A549 (cell line): ENCODE results near the gene RAB21. TPM values are rescaled to one million over a fixed set of nuclear protein-coding genes. Genes with fewer than 3 reads are reported as not detected.

ENCODE experiments used
- ATAC-seq, 2 experiments: fragments of 200-7000 bp in 1 of 2; fragments of >200 bp in 1 of 2; cut with Nextera tagmentation in 1 of 2; cut with Tn5 transposase in 1 of 2; 3 replicates each; pipeline versions ENCODE4 v1.8.0 to v1.9.1; 2018 to 2020; ENCODE audit warnings: mild to moderate bottlenecking in 1 of 2, moderate library complexity in 1 of 2
- CTCF ChIA-PET: fragments of 300-600 bp; sonication (Branson Sonifier 250); formaldehyde crosslinking; extraction: SDS; loops from one replicate; lab custom pipeline; 2021; ENCODE audit warnings: antibody characterized with exemption, inconsistent platforms; lab: Yijun Ruan, JAX
- POLR2A ChIA-PET: fragments of 350-600 bp; formaldehyde crosslinking; extraction: SDS; loops from one replicate; lab custom pipeline; 2021; ENCODE audit warnings: antibody characterized with exemption, inconsistent platforms; lab: Yijun Ruan, JAX
- DNase-seq, 2 experiments: peaks; one replicate each; pipeline versions ENCODE4 v3.0.0 to v3.0.0-alpha.2; 2011 to 2016; ENCODE audit warnings: low read depth in 1 of 2, low spot score in 1 of 2
- FAIRE-seq: peaks from 2 replicates; lab custom pipeline; 2011; peaks lifted over from hg19 to GRCh38; lab: Jason Lieb, UNC
- H3K27ac ChIP-seq, 2 experiments: fragments of >200 bp; sonication (Bioruptor Twin); formaldehyde crosslinking; 3 replicates each; pipeline ENCODE4 v1.5.1; 2016 to 2017
- H3K4me1 ChIP-seq: fragments of >200 bp; sonication (Bioruptor Twin); formaldehyde crosslinking; 3 replicates; pipeline ENCODE4 v1.6.1; 2016
- H3K4me2 ChIP-seq: fragments of >200 bp; sonication (Bioruptor Twin); formaldehyde crosslinking; 3 replicates; pipeline ENCODE4 v1.6.1; 2016
- H3K4me3 ChIP-seq: fragments of >200 bp; sonication (Bioruptor Twin); formaldehyde crosslinking; 3 replicates; pipeline ENCODE4 v1.5.1; 2016
- H3K9me3 ChIP-seq: fragments of >200 bp; sonication (Bioruptor Twin); formaldehyde crosslinking; 3 replicates; pipeline ENCODE4 v1.6.1; 2016
- BHLHE40 ChIP-seq: IDR thresholded peaks from 2 replicates; pipeline ENCODE4 v1.6.1; 2012; ENCODE audit warnings: low read depth, low read length, inconsistent platforms
- CEBPB ChIP-seq, 2 experiments: fragments of >200 bp in 1 of 2; sonication (Bioruptor Twin) in 1 of 2; formaldehyde crosslinking in 1 of 2; IDR thresholded peaks; 2 replicates each; pipeline ENCODE4 v1.6.1; 2012 to 2016
- CHD2 ChIP-seq: fragments of 150-350 bp; IDR thresholded peaks from 2 replicates; pipeline ENCODE4 v1.6.1; 2014; ENCODE audit warnings: low read length; ENCODE audit not compliant: partially characterized antibody
- CHD4 ChIP-seq: fragments of 200-600 bp; sonication (generic); IDR thresholded peaks from 2 replicates; pipeline ENCODE4 v1.6.1; 2016; ENCODE audit warnings: antibody characterized with exemption, mild to moderate bottlenecking, borderline replicate concordance
- EHF ChIP-seq: fragments of 250-450 bp; sonication (Bioruptor Pico); IDR thresholded peaks from 2 replicates; pipeline ENCODE4 v1.5.0; 2020; ENCODE audit warnings: mild to moderate bottlenecking
- EHMT2 ChIP-seq: fragments of 200-600 bp; sonication (generic); IDR thresholded peaks from 2 replicates; pipeline ENCODE4 v1.6.1; 2016; ENCODE audit warnings: antibody characterized with exemption, low read depth, mild to moderate bottlenecking, moderate library complexity
- EP300 ChIP-seq, 2 experiments: fragments of >200 bp; sonication (Bioruptor Twin); formaldehyde crosslinking; IDR thresholded peaks; 2 replicates in 1 of 2; 3 replicates in 1 of 2; pipeline ENCODE4 v1.6.1; 2016 to 2017
- FOSB ChIP-seq: fragments of 250-450 bp; sonication (Bioruptor Pico); IDR thresholded peaks from 2 replicates; pipeline ENCODE4 v1.5.0; 2020; ENCODE audit warnings: mild to moderate bottlenecking, moderate library complexity
- FOSL2 ChIP-seq, 2 experiments: fragments of 450-650 bp in 1 of 2; fragments of >200 bp in 1 of 2; sonication (Bioruptor Twin) in 1 of 2; formaldehyde crosslinking; IDR thresholded peaks; 2 replicates each; pipeline versions ENCODE4 v1.5.0 to v1.6.1; 2016 to 2020; ENCODE audit warnings: mild to moderate bottlenecking in 1 of 2, moderate library complexity in 1 of 2
- FOXS1 ChIP-seq: fragments of 250-450 bp; sonication (Bioruptor Pico); IDR thresholded peaks from 2 replicates; pipeline ENCODE4 v1.5.0; 2020; ENCODE audit warnings: mild to moderate bottlenecking, moderate library complexity
- GATA3 ChIP-seq: IDR thresholded peaks from 2 replicates; pipeline ENCODE4 v1.6.1; 2012; ENCODE audit warnings: borderline replicate concordance
- HDAC2 ChIP-seq: fragments of 200-600 bp; sonication (generic); IDR thresholded peaks from 2 replicates; pipeline ENCODE4 v1.6.1; 2016
- HES2 ChIP-seq: fragments of >200 bp; sonication (Bioruptor Twin); formaldehyde crosslinking; IDR thresholded peaks from 2 replicates; pipeline ENCODE4 v1.6.1; 2016
- HOXB13 ChIP-seq: fragments of 250-450 bp; sonication (Bioruptor Pico); IDR thresholded peaks from 2 replicates; pipeline ENCODE4 v1.5.0; 2020; ENCODE audit warnings: low read depth, mild to moderate bottlenecking, moderate library complexity
- HOXB5 ChIP-seq: fragments of 250-450 bp; sonication (Bioruptor Pico); IDR thresholded peaks from 2 replicates; pipeline ENCODE4 v1.5.0; 2020; ENCODE audit warnings: mild to moderate bottlenecking, moderate library complexity
- JUN ChIP-seq, 2 experiments: fragments of >200 bp; sonication (Bioruptor Twin); formaldehyde crosslinking; IDR thresholded peaks; 2 replicates in 1 of 2; 3 replicates in 1 of 2; pipeline ENCODE4 v1.6.1; 2016 to 2017
- MAX ChIP-seq: IDR thresholded peaks from 2 replicates; pipeline ENCODE4 v1.6.1; 2012
- MAZ ChIP-seq: fragments of 150-350 bp; IDR thresholded peaks from 2 replicates; pipeline ENCODE4 v1.6.1; 2014; ENCODE audit warnings: antibody characterized with exemption, low read depth, low read length, borderline replicate concordance
- MYC ChIP-seq: IDR thresholded peaks from 2 replicates; pipeline ENCODE4 v1.6.1; 2012; ENCODE audit warnings: mild to moderate bottlenecking, inconsistent platforms, low read length, improper control_type of control experiment, borderline replicate concordance
- NPAS2 ChIP-seq: fragments of 250-450 bp; sonication (Bioruptor Pico); IDR thresholded peaks from 2 replicates; pipeline ENCODE4 v1.8.0; 2022; ENCODE audit warnings: mild to moderate bottlenecking, moderate library complexity, borderline replicate concordance
- NR3C1 ChIP-seq: fragments of >200 bp; sonication (Bioruptor Twin); formaldehyde crosslinking; IDR thresholded peaks from 3 replicates; pipeline ENCODE4 v1.6.1; 2017
- POLR2AphosphoS2 ChIP-seq: conservative IDR thresholded peaks from 2 replicates; pipeline ENCODE4 v1.6.1; 2012; ENCODE audit warnings: low read length, improper control_type of control experiment, inconsistent platforms
- RARB ChIP-seq: fragments of 250-450 bp; sonication (Bioruptor Pico); IDR thresholded peaks from 2 replicates; pipeline ENCODE4 v1.8.0; 2021; ENCODE audit warnings: mild to moderate bottlenecking, moderate library complexity
- RCOR1 ChIP-seq: fragments of 150-350 bp; IDR thresholded peaks from 2 replicates; pipeline ENCODE4 v1.6.1; 2014; ENCODE audit warnings: antibody characterized with exemption, low read length, low read depth
- RFX5 ChIP-seq: fragments of 450-650 bp; IDR thresholded peaks from 2 replicates; pipeline ENCODE4 v1.7.1; 2014; ENCODE audit warnings: antibody characterized with exemption, mild to moderate bottlenecking, moderate library complexity
- RNF2 ChIP-seq: fragments of 200-600 bp; sonication (generic); IDR thresholded peaks from 2 replicates; pipeline ENCODE4 v1.6.1; 2016; ENCODE audit warnings: low read depth, mild to moderate bottlenecking, antibody characterized with exemption, moderate library complexity, borderline replicate concordance
- SMC3 ChIP-seq: fragments of >200 bp; sonication (Bioruptor Twin); formaldehyde crosslinking; IDR thresholded peaks from 3 replicates; pipeline ENCODE4 v1.6.1; 2018; ENCODE audit warnings: inconsistent platforms
- TFCP2L1 ChIP-seq: fragments of 250-450 bp; sonication (Bioruptor Pico); IDR thresholded peaks from 2 replicates; pipeline ENCODE4 v1.5.0; 2021; ENCODE audit warnings: mild to moderate bottlenecking
- TP53 ChIP-seq: fragments of 250-450 bp; sonication (Bioruptor Pico); IDR thresholded peaks from 2 replicates; pipeline ENCODE4 v1.5.0; 2021; ENCODE audit warnings: mild to moderate bottlenecking, moderate library complexity
- USF2 ChIP-seq: fragments of 450-650 bp; IDR thresholded peaks from 2 replicates; pipeline ENCODE4 v1.6.1; 2014; ENCODE audit warnings: antibody characterized with exemption
- ZC3H11A ChIP-seq: fragments of 450-650 bp; IDR thresholded peaks from 2 replicates; pipeline ENCODE4 v1.6.1; 2014; ENCODE audit warnings: antibody characterized with exemption, mild to moderate bottlenecking
- WGBS: methylation state at CpG from one replicate; pipeline ENCODE4 v1.1.6; 2017; ENCODE audit errors: missing lambda C conversion rate; 5-methylcytosine and 5-hydroxymethylcytosine counted together
- polyA plus RNA-seq, 4 experiments: library from polyadenylated mRNA; depleted of rRNA in 3 of 4; stranded (reverse); fragments of >200 nt; fragmentation: RNase III in 1 of 4; extraction: RNeasy Plus Mini Kit Qiagen cat#74134 plus additional on column Dnase treatment in 1 of 4; gene quantifications; 2 replicates in 3 of 4; 3 replicates in 1 of 4; pipeline ENCODE4 v1.2.3, GENCODE V29; 2011 to 2017

Gene RAB21
- polyA plus RNA-seq, 2 of the 4 experiments (the other 2 are of a cell fraction) = 33.1 to 33.3 TPM

GRCh38 chr12:71787580-71787979, 32.9 kb downstream of the RAB21 start:
- Histone ChIP-seq H3K4me2 (no peak overlapping the region), H3K9me3 (no peaks in the 10 kb centered on the region), H3K27ac (no peak overlapping the region), H3K4me3 (no peak overlapping the region), H3K4me1 (no peaks in the 10 kb centered on the region)
- no peak for DNase-seq
- POLR2A ChIA-PET = no interaction called here
- TF ChIP-seq FOSL2 (IDR thresholded peaks at IDR 0.05) (no peak), FOSL2 (CRISPR knock-in tag; IDR thresholded peaks at IDR 0.05) (no peak), HOXB5 (no peak), MAX (no peak), RARB (CRISPR knock-in tag) (no peak), BHLHE40 (no peak), ZC3H11A (no peak), JUN (IDR thresholded peaks at IDR 0.05) (no peak), EHMT2 (no peak), GATA3 (no peak), RCOR1 (no peak), EHF (CRISPR knock-in tag) (no peak), MYC (no peak), SMC3 (no peak), CHD4 (no peak), HES2 (no peak), HDAC2 (no peak), HOXB13 (CRISPR knock-in tag) (no peak), CHD2 (no peak), MAZ (no peak), TFCP2L1 (CRISPR knock-in tag) (no peak)
- TF ChIP-seq, all 56 proteins: peak for 0
- ATAC-seq (no peak), FAIRE-seq (peak; percentile 23)
- WGBS = 98% methylated on average over 1 of the region's 1 CpG
- CTCF ChIA-PET = interaction anchor here (0.6 kb wide), 1 partner anchor 25 kb away, joined by 3 read pairs; no protein-coding TSS in a partner anchor

GRCh38 chr12:71790331-71790730, 35.7 kb downstream of the RAB21 start:
- H3K9me3 ChIP-seq = no peaks in the 10 kb centered on the region
- FAIRE-seq (peak; percentile 23), DNase-seq (no peak), ATAC-seq (no peak)
- WGBS = 5% methylated on average over 1 of the region's 1 CpG
- no peaks in the 10 kb centered on the region for H3K4me1 ChIP-seq
- H3K4me3 ChIP-seq = no peak overlapping the region
- ChIA-PET CTCF (interaction anchor here (1.2 kb wide), 1 partner anchor 10 kb away, joined by 4 read pairs; no protein-coding TSS in a partner anchor), POLR2A (no interaction called here)
- H3K27ac ChIP-seq = no peak overlapping the region
- H3K4me2 ChIP-seq = no peak overlapping the region
- no peak for TF ChIP-seq BHLHE40
- no peak for TF ChIP-seq MYC
- TF ChIP-seq ZC3H11A = no peak
- no peak for TF ChIP-seq CEBPB (IDR thresholded peaks at IDR 0.05)
- no peak for TF ChIP-seq CHD4
- no peak for TF ChIP-seq NPAS2 (CRISPR knock-in tag)
- no peak for TF ChIP-seq NR3C1
- TF ChIP-seq RCOR1 = no peak
- TF ChIP-seq FOXS1 (CRISPR knock-in tag) = no peak
- TF ChIP-seq MAZ = no peak
- TF ChIP-seq USF2 = no peak
- no peak for TF ChIP-seq HOXB5
- no peak for TF ChIP-seq TP53 (CRISPR knock-in tag)
- TF ChIP-seq RNF2 = no peak
- TF ChIP-seq CHD2 = no peak
- no peak for TF ChIP-seq EP300 (IDR thresholded peaks at IDR 0.05)
- no peak for TF ChIP-seq POLR2AphosphoS2
- no peak for TF ChIP-seq FOSB (CRISPR knock-in tag)
- TF ChIP-seq RFX5 = no peak
- TF ChIP-seq, all 56 proteins: peak for 0
